ENCODE data around the gene MRPS18B. TPM values are rescaled to one million over a fixed set of nuclear protein-coding genes. Genes with fewer than 3 reads are reported as not detected.

Gene MRPS18B
- total and polyA plus RNA-seq, 2 of the 13 experiments (the other 11 are each of a cell fraction or from before 2014, with no cell fraction given), result 125 to 131 TPM

DNA sequence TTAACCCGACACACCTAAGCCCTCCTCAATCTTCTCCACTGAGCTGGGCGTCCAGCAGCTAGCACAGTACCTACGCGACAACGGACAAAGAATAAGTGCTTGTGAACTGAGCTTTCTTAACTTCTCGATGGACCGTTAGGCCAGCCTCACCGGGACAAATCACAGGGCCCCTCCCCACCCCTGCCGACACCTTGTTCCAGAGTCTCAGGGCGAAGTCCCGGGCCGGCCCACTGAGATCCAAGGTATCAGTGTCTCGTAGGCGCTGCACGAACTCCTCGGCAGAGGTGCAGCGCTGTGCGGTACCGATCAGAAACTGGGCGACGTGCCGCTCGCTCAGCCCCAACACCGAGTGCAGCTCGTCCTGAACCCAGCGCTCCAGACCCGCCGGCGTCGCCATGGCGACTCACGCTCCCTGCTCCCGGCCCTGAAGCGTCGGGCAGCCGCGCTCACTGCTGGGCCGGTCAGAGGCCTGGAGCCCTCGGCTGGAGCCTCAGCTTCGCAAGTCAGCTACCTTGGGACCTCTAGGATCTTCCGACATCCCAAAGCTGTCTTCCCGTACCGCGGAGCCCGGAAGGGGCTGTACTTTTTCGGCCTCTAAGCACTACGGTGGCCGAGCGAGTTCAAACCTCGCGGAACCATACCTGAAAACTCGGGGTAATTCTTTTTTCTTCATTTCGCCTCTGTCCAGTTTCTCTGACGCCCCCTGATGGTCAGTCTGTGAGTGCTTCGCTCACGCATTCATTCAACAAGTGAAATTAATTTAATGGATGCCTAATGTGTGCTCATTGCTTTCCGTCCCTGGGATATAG, 55.0 kb downstream of the MRPS18B start, which contains the start of gene DHX16:
DHX16 (minus strand) TSS at position 562 of the 809 bp plus-strand sequence; CDS start at position 397, 165 bp downstream.
- in situ Hi-C loops (cut with HindIII; ENCODE audit: extremely low pct_ligation_motif_present, low pct_unique_long_range_greater_than_20kb) (loop anchor here (5.0 kb wide), 2 partner anchors 45 to 190 kb away; partner anchors contain the start of gene ATAT1), intact Hi-C loops (cut with micrococcal nuclease; ENCODE audit: unreplicated experiment) (loop anchor here (1.0 to 10.0 kb wide), 7 partner anchors 18 to 152 kb away; partner anchors contain the start of genes ATAT1, C6orf136, MRPS18B and PPP1R10)
- Histone ChIP-seq H3K4me2 (ENCODE audit: low read depth, low read length) (peak within 1 kb of the TSS; percentile 73), H3K9me3 (ENCODE audit: low read length) (no peaks in the 10 kb centered on the region), H4K20me1 (ENCODE audit: insufficient read depth, low read length) (peaks cover 4% of the 10 kb centered on the region; the same call in 1 of the 2 replicates), H3K9ac (ENCODE audit: insufficient read depth, low read depth, low read length) (peak within 1 kb of the TSS; percentile 85), H3K79me2 (ENCODE audit: insufficient read depth, low read length) (peaks cover 25% of the 10 kb centered on the region), H3K36me3 (replicated peaks in 1 of 2; ENCODE audit: control insufficient read depth in 1 of 2, insufficient read depth in 2 of 2, low read length in 2 of 2) (peaks cover 14 to 24% of the 10 kb centered on the region in 2 experiments), H3K4me1 (ENCODE audit: insufficient read depth, low read length) (peaks cover 23% of the 10 kb centered on the region), H3K27ac (ENCODE audit: extremely low read length, insufficient read depth, low read length) (peak within 1 kb of the TSS; percentile 67), H3K27me3 (ENCODE audit: control insufficient read depth in 1 of 2, insufficient read depth in 2 of 2, low read length in 2 of 2) (no peaks in the 10 kb centered on the region; a peak in 1 of 5 replicates), H2AFZ (ENCODE audit: low read length) (no peak within 1 kb of the TSS), H3K4me3 (replicated peaks in 1 of 3; ENCODE audit: insufficient read depth in 1 of 3, low read depth in 2 of 3, low read length in 3 of 3) (peak within 1 kb of the TSS; percentile 76 to 95 (median 82))
- ATAC-seq, result peak; percentile 89
- 1% methylated on average over 37 of the region's 57 CpGs for WGBS (ENCODE audit: low lambda C conversion rate)
- peak; percentile 96 for FAIRE-seq
- POLR2A ChIA-PET, result interaction anchor here (0.6 to 2.7 kb wide), 33 partner anchors 10 to 235 kb away, joined by 3 to 44 read pairs (median 4); partner anchors contain the start of genes ABCF1, ATAT1, C6orf136 and GTF2H4
- DNase-seq (ENCODE audit: low spot score), result peak; percentile 97
- CTCF ChIA-PET (ENCODE audit: low intra/inter-chr PET ratio, low total read pairs), result interaction anchor here (0.9 to 2.1 kb wide), 5 partner anchors 46 to 191 kb away, joined by 4 to 21 read pairs (median 4); partner anchors contain the start of gene ATAT1
- BruUV-seq (replicated peaks), result TSS peak; percentile 70
- TF ChIP-seq, protein P1, sequence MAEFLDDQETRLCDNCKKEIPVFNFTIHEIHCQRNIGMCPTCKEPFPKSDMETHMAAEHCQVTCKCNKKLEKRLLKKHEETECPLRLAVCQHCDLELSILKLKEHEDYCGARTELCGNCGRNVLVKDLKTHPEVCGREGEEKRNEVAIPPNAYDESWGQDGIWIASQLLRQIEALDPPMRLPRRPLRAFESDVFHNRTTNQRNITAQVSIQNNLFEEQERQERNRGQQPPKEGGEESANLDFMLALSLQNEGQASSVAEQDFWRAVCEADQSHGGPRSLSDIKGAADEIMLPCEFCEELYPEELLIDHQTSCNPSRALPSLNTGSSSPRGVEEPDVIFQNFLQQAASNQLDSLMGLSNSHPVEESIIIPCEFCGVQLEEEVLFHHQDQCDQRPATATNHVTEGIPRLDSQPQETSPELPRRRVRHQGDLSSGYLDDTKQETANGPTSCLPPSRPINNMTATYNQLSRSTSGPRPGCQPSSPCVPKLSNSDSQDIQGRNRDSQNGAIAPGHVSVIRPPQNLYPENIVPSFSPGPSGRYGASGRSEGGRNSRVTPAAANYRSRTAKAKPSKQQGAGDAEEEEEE (CRISPR knock-in tag; IDR thresholded peaks at IDR 0.05; ENCODE audit: borderline replicate concordance), result no peak
- TF ChIP-seq, protein P2, sequence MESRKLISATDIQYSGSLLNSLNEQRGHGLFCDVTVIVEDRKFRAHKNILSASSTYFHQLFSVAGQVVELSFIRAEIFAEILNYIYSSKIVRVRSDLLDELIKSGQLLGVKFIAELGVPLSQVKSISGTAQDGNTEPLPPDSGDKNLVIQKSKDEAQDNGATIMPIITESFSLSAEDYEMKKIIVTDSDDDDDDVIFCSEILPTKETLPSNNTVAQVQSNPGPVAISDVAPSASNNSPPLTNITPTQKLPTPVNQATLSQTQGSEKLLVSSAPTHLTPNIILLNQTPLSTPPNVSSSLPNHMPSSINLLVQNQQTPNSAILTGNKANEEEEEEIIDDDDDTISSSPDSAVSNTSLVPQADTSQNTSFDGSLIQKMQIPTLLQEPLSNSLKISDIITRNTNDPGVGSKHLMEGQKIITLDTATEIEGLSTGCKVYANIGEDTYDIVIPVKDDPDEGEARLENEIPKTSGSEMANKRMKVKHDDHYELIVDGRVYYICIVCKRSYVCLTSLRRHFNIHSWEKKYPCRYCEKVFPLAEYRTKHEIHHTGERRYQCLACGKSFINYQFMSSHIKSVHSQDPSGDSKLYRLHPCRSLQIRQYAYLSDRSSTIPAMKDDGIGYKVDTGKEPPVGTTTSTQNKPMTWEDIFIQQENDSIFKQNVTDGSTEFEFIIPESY (CRISPR knock-in tag; IDR thresholded peaks at IDR 0.05), result peak; percentile 22; the same call in 1 of the 2 replicates
- TF ChIP-seq, protein P3, sequence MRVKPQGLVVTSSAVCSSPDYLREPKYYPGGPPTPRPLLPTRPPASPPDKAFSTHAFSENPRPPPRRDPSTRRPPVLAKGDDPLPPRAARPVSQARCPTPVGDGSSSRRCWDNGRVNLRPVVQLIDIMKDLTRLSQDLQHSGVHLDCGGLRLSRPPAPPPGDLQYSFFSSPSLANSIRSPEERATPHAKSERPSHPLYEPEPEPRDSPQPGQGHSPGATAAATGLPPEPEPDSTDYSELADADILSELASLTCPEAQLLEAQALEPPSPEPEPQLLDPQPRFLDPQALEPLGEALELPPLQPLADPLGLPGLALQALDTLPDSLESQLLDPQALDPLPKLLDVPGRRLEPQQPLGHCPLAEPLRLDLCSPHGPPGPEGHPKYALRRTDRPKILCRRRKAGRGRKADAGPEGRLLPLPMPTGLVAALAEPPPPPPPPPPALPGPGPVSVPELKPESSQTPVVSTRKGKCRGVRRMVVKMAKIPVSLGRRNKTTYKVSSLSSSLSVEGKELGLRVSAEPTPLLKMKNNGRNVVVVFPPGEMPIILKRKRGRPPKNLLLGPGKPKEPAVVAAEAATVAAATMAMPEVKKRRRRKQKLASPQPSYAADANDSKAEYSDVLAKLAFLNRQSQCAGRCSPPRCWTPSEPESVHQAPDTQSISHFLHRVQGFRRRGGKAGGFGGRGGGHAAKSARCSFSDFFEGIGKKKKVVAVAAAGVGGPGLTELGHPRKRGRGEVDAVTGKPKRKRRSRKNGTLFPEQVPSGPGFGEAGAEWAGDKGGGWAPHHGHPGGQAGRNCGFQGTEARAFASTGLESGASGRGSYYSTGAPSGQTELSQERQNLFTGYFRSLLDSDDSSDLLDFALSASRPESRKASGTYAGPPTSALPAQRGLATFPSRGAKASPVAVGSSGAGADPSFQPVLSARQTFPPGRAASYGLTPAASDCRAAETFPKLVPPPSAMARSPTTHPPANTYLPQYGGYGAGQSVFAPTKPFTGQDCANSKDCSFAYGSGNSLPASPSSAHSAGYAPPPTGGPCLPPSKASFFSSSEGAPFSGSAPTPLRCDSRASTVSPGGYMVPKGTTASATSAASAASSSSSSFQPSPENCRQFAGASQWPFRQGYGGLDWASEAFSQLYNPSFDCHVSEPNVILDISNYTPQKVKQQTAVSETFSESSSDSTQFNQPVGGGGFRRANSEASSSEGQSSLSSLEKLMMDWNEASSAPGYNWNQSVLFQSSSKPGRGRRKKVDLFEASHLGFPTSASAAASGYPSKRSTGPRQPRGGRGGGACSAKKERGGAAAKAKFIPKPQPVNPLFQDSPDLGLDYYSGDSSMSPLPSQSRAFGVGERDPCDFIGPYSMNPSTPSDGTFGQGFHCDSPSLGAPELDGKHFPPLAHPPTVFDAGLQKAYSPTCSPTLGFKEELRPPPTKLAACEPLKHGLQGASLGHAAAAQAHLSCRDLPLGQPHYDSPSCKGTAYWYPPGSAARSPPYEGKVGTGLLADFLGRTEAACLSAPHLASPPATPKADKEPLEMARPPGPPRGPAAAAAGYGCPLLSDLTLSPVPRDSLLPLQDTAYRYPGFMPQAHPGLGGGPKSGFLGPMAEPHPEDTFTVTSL (CRISPR knock-in tag; IDR thresholded peaks at IDR 0.05; ENCODE audit: borderline replicate concordance), result peak; percentile 43; the same call in 1 of the 2 replicates
- TF ChIP-seq, protein P4, sequence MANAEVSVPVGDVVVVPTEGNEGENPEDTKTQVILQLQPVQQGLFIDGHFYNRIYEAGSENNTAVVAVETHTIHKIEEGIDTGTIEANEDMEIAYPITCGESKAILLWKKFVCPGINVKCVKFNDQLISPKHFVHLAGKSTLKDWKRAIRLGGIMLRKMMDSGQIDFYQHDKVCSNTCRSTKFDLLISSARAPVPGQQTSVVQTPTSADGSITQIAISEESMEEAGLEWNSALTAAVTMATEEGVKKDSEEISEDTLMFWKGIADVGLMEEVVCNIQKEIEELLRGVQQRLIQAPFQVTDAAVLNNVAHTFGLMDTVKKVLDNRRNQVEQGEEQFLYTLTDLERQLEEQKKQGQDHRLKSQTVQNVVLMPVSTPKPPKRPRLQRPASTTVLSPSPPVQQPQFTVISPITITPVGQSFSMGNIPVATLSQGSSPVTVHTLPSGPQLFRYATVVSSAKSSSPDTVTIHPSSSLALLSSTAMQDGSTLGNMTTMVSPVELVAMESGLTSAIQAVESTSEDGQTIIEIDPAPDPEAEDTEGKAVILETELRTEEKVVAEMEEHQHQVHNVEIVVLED (CRISPR knock-in tag; IDR thresholded peaks at IDR 0.05; ENCODE audit: borderline replicate concordance), result peak; percentile 82
- TF ChIP-seq KLF12 (CRISPR knock-in tag; IDR thresholded peaks at IDR 0.05; ENCODE audit: borderline replicate concordance) (peak; percentile 59; the same call in 1 of the 2 replicates), SMYD3 (CRISPR knock-in tag; IDR thresholded peaks at IDR 0.05) (peak; percentile 82; the same call in 1 of the 2 replicates), PTBP1 (IDR thresholded peaks at IDR 0.05; ENCODE audit: low read depth, low read length, poor library complexity, severe bottlenecking) (peak; percentile 65)
- TF ChIP-seq, protein P5, sequence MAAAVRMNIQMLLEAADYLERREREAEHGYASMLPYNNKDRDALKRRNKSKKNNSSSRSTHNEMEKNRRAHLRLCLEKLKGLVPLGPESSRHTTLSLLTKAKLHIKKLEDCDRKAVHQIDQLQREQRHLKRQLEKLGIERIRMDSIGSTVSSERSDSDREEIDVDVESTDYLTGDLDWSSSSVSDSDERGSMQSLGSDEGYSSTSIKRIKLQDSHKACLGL (CRISPR knock-in tag; IDR thresholded peaks at IDR 0.05), result 0 out of 2 replicates have a peak, but pooled peaks have one; percentile 22

Measured in HepG2 (cell line).